Measurements from ENCODE around the gene RAD23B. TPM values are rescaled to one million over a fixed set of nuclear protein-coding genes. Genes with fewer than 3 reads are reported as not detected.

RAD23B gene
- total RNA-seq, 1 experiment from 2014 or later: 139 TPM

GRCh38 chr9:107375001-107375400 lies 91.9 kb downstream of the RAD23B start:
- DNase-seq (ENCODE audit: low read depth): no peak

GRCh38 chr9:107375651-107376369 lies 92.7 kb downstream of the RAD23B start:
- no peak for DNase-seq (ENCODE audit: low read depth)

DNA sequence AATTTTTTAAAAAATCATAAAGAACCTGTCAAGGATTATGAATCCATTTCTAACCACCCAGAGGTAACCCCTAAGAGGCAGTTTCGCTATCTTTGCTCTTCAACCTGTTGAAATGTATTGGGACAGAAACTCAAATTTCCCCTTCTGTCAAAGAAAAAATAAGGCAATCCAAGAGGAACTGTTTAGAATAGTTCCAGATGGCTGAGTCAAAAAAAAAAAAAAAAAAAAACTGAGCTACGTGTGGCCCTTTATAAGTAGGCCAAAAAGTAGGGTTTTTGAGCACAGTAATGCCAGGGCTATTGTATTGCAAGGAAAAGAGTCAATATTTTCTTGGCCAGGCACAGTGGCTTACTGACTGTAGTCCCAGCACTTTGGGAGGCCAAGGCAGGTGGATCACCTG lies 94.9 kb downstream of the RAD23B start:
- no peak for DNase-seq (ENCODE audit: low read depth)

Other genes with a start within 250 kb of the RAD23B start
- gene KLF4, start 206.5 kb downstream of the RAD23B start, total RNA-seq (2014; rRNA removed; shearing (Covaris generic)): 4.9 and 5.0 TPM in 2 replicates

All from RPMI7951 (cell line).